ENCODE data around the gene ACER2.

The ACER2 gene

DNA sequence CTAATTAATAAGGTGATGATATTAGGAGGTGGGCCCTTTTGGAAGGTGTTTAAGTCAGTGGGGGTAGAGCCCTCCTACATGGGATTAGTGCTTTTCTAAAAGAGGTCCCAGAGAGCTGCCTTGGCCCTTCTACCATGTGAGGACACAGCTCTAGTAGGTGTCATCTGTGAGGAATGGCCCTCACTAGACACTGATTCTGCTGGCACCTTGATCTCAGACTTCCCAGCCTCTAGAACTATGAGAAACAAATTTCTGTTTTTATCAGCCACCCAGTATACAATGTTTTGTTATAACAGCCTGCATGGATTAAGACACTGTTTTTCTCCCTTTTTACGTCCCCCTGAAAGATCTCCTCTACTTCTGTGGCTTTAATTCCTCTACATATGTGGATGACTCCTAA, 31.6 kb downstream of the ACER2 start:
- TF ChIP-seq, protein P1, sequence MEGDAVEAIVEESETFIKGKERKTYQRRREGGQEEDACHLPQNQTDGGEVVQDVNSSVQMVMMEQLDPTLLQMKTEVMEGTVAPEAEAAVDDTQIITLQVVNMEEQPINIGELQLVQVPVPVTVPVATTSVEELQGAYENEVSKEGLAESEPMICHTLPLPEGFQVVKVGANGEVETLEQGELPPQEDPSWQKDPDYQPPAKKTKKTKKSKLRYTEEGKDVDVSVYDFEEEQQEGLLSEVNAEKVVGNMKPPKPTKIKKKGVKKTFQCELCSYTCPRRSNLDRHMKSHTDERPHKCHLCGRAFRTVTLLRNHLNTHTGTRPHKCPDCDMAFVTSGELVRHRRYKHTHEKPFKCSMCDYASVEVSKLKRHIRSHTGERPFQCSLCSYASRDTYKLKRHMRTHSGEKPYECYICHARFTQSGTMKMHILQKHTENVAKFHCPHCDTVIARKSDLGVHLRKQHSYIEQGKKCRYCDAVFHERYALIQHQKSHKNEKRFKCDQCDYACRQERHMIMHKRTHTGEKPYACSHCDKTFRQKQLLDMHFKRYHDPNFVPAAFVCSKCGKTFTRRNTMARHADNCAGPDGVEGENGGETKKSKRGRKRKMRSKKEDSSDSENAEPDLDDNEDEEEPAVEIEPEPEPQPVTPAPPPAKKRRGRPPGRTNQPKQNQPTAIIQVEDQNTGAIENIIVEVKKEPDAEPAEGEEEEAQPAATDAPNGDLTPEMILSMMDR (IDR thresholded peaks at IDR 0.05; ENCODE audit: unreplicated experiment in 3 of 3) = no peak
- Mint-ChIP-seq H3K36me3 (ENCODE audit: low read depth) (peaks cover 9% of the 10 kb centered on the region), H3K4me3 (no peak overlapping the region), H3K27ac (no peak overlapping the region), H3K27me3 (ENCODE audit: low read depth) (peaks cover 18% of the 10 kb centered on the region), H3K4me1 (peaks cover 5% of the 10 kb centered on the region), H3K9me3 (no peaks in the 10 kb centered on the region)

DNA sequence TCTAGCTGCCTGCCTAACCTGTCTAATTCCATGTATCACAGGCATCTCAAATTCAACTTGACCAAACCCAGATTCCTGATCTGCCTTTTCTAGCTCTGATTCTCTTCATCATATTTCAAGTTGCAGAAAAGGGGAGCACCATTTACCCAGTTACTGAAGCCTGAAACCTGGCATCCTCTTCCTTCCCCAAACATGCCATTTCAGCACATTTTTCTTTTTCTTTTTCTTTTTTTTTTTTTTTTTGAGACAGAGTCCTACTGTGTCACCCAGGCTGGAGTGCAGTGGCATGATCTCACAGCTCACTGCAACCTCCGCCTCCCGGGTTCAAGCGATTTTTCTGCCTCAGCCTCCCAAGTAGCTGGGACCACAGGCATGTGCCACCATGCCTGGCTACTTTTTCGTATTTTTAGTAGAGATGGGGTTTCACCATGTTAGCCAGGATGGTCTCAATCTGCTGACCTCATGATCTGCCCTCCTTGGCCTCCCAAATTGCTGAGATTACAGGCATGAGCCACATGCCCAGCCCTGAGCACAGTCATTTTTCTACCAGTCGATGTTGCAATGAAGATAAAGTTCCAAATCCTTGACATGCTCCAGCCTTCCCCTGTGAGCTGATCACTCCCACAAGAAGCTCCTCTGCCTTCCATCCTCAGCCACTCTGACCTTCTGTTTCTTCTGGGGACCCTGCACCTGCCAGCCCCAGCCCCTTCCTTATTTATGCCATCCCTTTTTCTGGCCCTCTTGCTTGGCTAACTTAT, 32.2 kb downstream of the ACER2 start:
- TF ChIP-seq, protein P1 (IDR thresholded peaks at IDR 0.05; ENCODE audit: unreplicated experiment in 3 of 3) = no peak
- Mint-ChIP-seq H3K27me3 (ENCODE audit: low read depth) (peaks cover 16% of the 10 kb centered on the region), H3K4me1 (peaks cover 8% of the 10 kb centered on the region), H3K36me3 (ENCODE audit: low read depth) (peaks cover 9% of the 10 kb centered on the region), H3K4me3 (no peak overlapping the region), H3K27ac (no peak overlapping the region), H3K9me3 (no peaks in the 10 kb centered on the region)

DNA sequence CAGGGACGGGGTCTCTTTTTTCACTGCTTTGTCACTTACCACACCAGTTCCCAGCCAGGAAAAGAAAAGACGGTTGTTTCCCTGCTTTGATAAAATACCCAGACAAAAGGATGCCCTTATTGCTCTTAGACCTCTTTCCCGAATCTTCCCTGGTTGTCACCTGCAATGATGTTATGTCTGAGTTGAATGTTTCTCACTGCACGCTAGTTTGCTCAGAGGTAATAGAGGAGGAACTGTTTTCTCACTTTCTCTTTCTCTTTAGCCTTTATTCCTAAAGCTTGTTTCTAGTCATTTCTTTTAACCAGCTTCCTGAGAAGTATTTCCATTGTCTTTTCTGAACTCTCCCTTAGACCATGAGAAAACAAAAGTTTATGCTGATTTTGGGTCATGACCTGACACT, 32.9 kb downstream of the ACER2 start:
- Mint-ChIP-seq H3K36me3 (ENCODE audit: low read depth) (peaks cover 9% of the 10 kb centered on the region), H3K9me3 (no peaks in the 10 kb centered on the region), H3K4me1 (peaks cover 8% of the 10 kb centered on the region), H3K27me3 (ENCODE audit: low read depth) (peaks cover 16% of the 10 kb centered on the region), H3K27ac (no peak overlapping the region), H3K4me3 (no peak overlapping the region)
- TF ChIP-seq, protein P1 (IDR thresholded peaks at IDR 0.05; ENCODE audit: unreplicated experiment in 3 of 3) = no peak

DNA sequence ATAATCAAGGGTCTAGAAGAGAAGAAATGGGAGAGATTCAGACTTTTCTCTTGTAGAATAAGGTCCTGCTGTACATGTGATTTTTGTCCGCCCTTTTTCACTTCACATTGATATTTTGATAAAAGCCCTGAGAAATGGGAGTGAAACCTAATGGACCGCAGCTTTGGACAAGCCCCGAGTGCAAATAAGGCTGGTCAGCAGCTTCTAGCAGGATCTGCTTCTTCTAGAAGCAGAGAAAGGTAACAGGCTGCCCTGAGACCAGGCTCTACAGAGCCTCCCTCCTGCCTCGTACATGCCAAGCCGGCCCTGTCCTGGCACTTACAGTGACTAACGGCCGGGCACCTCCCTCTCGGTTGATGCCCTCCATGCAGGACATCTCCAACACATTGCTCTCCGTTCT, 33.4 kb downstream of the ACER2 start:
- peaks cover 8% of the 10 kb centered on the region for H3K36me3 Mint-ChIP-seq (ENCODE audit: low read depth)
- TF ChIP-seq, protein P1 (IDR thresholded peaks at IDR 0.05; ENCODE audit: unreplicated experiment in 3 of 3) = no peak
- H3K27ac Mint-ChIP-seq = no peak overlapping the region
- no peak overlapping the region for H3K4me3 Mint-ChIP-seq
- H3K9me3 Mint-ChIP-seq = no peaks in the 10 kb centered on the region
- peaks cover 8% of the 10 kb centered on the region for H3K4me1 Mint-ChIP-seq
- peaks cover 15% of the 10 kb centered on the region for H3K27me3 Mint-ChIP-seq (ENCODE audit: low read depth)

DNA sequence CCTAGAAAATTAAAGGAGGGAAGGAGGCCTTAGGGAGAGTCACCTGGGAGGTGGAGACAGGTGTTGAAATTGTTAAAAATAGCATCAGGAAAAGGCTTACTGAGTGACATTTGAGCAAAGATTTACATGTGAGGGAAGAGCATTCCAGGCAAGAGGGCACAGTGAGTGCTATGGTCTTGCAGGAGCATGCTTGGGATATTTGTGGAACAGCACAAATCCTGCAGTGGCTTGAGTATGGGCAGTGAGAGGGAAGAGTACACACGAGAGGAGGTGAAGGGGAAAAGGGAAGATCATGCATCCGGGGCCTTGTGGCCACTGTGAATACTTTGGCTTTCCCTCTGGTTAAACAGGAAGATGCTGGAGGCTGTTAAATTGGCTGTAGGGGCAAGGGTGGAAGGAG, 36.6 kb downstream of the ACER2 start:
- Mint-ChIP-seq H3K27ac (no peak overlapping the region), H3K9me3 (no peaks in the 10 kb centered on the region), H3K4me1 (peaks cover 8% of the 10 kb centered on the region), H3K36me3 (ENCODE audit: low read depth) (no peaks in the 10 kb centered on the region), H3K4me3 (no peak overlapping the region), H3K27me3 (ENCODE audit: low read depth) (peaks cover 8% of the 10 kb centered on the region)
- TF ChIP-seq, protein P1 (IDR thresholded peaks at IDR 0.05; ENCODE audit: unreplicated experiment in 3 of 3) = no peak

DNA sequence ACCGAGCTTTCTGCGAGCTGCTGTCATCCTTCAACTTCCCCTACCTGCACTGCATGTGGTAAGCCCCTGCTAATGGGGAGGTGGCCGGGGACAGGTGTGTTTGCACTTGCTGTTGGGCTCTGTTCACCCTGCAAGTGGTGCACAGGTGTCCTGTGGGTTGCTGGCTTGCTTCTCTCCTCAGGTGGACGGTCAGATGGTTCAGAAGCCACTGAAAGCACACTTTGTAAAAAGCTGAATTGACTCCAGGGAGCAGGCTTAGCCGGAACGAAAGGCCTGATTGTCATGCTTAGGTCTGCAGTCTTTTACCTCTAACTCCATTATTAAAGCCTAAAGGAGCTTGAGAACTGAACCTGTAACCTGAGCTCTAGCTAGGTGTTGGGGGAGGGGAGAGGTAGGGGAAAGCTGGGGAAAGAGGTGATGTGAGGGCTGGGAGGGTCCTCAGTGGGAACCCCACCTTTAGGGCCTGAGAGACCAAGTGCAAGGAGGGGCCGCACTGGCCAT, 37.6 kb downstream of the ACER2 start:
- no peak overlapping the region for H3K27ac Mint-ChIP-seq
- TF ChIP-seq, protein P1 (IDR thresholded peaks at IDR 0.05; ENCODE audit: unreplicated experiment in 3 of 3) = no peak
- H3K4me3 Mint-ChIP-seq = no peak overlapping the region
- H3K4me1 Mint-ChIP-seq = peaks cover 8% of the 10 kb centered on the region
- peaks cover 1% of the 10 kb centered on the region for H3K27me3 Mint-ChIP-seq (ENCODE audit: low read depth)
- peaks cover 3% of the 10 kb centered on the region for H3K36me3 Mint-ChIP-seq (ENCODE audit: low read depth)
- no peaks in the 10 kb centered on the region for H3K9me3 Mint-ChIP-seq

Data from nephron (organoid).